ENCODE data around the gene PPM1J.

The PPM1J gene

DNA sequence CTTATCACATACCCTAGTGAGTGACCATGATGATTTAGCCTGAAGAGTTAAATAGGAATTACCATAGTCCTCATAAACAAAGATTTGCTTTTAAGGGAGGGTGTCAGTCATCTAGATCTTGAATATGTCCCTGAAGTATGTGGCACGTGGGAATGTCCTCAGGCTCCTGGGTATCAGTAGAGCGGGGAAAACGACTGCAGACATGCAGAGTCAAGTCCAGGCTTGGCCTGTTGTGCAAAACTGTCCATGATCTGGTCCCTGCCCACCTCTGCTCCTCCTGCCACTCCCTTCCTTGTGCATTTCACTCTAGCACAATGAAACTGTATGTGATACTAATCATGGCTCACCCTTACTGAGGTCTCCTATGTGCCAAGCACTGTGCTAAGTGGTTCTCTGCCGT is 27.8 kb downstream of the PPM1J start:
- no peak for DNase-seq (ENCODE audit: low spot score)

DNA sequence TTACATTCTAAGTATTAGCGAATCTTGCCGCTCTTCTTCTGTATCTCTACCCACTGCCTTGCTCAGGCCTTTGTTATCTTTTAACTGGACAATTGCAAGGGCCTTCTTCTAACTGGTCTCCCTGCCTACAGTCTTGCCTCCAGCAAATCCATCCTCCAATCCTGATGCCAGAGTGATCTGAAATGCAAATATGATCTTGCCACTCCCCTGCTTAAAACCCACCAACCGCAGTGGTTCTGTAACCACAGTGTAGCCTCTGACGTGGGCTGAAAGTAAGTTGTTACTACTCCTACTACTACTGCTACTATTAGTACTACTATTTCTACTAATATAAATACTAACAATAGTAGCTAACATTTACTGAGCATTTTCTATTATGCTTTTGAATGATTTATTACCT is 28.3 kb downstream of the PPM1J start:
- no peak for DNase-seq (ENCODE audit: low spot score)

DNA sequence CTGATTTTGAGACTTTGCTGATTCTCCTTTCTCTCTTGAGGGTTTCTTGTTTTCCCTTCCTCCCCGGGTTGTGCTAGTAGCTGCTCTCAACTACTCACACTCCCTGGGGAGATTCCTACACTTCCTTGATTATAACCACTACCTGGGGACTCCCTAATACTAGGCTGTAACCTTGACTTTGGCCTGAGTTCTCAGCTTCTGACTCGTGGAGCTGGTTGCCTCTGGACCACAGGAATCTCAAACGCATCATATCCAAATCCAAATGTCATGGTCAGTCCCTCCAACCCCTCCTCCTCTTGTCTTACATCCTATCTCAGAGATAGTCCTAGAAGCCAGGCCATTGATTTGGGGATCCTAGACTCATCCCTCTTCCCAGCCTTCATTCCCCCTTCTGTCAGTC is 28.7 kb downstream of the PPM1J start:
- DNase-seq (ENCODE audit: low spot score) = no peak

DNA sequence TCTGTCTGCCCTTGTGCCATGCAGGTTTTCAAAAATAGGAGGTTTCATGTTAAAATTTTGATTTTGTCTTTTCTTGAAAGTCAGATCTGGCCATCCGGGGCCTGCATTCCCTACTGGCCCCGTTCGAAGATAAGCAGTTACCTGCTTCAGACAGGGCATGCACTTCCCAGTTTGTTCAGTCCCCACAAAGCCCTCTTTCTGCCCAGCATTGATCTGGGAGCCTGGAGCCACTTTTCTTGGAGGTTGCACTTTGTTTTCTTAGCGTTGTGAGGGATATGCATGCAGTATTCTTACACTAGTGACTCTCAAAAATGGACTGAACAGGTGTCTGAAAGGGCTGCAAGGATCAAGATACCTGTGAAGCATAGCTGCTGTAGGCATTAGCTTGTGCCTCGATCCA is 29.2 kb downstream of the PPM1J start:
- DNase-seq (ENCODE audit: low spot score) = no peak

DNA sequence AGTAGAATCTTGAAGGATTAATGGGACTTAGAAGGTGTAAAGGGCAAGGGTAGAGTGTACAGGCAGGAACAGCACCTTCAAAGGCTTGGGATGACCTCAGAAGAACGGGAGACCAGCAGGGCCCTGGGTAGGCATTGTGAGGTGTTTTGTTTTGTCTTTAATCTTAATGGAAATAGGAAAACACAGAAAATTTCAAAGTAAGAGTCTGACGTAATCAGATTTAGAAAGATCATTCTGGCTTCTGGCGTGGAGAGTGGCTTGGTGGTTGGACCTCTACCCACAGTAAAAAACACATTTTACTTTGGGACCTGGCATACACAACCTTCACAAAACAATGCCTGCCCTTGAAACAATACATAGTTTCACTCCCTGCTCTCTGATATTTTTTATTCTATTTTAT is 36.5 kb downstream of the PPM1J start:
- no peak for DNase-seq (ENCODE audit: low spot score)

DNA sequence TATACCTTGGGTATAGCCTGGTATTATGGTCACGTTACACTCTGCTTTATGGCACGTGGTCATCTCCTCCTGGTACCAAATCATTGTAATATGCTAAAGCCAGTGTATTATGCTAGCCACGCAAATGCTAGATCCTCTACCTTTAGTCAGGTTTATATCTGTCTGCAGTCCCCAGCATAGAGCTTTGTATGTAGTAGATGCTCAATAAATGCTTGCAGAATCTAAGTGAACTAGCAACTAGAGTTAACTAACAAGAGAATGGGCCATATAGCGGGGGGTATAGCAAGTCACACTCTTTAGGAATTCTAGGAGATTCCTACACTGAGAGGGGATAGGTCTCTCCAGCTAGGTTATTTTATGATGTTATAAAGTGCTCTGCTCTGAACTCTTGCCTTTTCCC is 37.6 kb downstream of the PPM1J start:
- no peak for DNase-seq (ENCODE audit: low spot score)

DNA sequence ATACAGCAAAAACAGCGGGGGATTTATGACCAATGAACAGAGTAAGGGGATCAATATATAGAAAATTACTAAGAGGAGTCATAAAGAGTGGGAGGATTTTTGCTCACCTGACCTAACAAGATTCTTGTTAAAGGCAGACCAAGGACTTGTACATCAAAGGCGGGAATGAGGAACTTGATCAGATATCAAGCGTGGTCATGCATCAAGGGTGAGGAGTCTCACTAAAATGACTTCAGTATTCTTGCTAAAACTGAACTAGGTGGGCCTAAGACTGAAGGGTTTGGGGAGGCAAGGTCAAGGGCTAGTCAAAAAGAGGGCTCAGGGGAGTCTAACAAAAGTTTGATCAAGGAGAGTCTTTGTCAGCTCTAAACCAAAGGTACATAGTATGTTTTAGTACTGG is 38.6 kb downstream of the PPM1J start:
- no peak for DNase-seq (ENCODE audit: low spot score)

DNA sequence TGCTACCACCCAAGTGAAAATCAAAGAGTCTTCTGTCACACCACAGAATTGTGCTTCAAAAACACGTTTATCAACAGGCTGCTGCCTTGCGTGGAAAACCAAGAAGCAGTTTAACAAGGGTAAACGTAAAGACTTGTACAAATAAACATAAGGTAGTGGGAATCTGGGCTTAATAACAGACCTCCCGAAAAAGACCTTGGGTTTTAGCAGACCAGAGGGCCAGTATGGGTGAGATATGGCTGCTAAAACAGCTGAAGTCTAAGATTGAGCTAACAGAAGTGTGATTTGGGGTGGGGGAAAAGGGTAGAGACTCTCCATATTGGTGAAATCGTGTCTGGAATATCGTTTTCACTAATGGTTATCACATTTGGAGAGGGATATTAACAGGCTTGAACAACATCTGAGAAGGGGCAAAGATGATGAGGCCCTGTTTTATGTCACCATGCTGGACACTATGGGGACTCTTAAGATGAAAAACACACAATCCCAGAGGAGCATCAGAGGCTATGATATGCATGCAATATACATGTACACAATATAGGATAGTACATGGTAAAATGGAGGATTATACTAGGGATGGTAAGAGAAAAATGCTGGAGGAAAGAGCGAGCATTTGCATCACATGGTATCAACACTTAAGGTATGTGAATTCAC is 39.3 kb downstream of the PPM1J start:
- no peak for DNase-seq (ENCODE audit: low spot score)

DNA sequence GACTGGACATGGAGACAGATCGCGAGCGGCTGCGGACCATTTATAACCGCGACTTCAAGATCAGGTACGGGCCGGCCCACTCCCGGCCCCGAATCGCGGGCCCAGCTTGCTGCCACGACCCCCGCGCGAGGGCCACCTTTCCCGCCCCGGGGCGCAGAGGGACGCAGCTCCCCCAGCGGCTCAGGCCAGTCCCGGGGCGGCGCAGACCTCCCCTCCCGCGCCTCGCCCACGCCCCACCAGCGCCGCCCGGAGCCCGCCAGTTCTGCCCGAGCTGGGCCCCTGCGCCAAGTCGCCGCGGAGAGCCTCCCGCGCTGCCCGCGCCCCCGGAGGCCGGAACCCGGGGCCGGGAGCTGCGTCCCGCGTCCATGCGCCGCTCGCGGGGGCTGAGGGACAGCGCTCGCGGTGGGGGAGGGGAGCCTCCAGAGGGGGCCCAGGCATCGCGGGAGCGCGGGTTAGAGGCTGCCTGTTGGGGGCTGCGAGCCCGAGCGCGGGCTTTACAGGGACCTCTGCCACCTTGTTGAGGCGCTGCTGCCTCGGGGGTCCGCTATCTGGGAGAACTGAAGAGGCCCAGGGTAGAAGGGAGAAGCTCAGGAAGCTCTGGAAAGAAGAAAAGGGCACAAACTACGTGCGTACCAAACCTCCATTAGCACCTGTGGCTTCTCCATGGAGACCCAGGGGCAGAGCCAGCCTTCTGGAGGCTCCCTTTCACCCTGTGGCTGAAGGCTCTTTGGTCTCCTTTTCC is 40.0 kb downstream of the PPM1J start:
- peak; percentile 45 for DNase-seq (ENCODE audit: low spot score)

DNA sequence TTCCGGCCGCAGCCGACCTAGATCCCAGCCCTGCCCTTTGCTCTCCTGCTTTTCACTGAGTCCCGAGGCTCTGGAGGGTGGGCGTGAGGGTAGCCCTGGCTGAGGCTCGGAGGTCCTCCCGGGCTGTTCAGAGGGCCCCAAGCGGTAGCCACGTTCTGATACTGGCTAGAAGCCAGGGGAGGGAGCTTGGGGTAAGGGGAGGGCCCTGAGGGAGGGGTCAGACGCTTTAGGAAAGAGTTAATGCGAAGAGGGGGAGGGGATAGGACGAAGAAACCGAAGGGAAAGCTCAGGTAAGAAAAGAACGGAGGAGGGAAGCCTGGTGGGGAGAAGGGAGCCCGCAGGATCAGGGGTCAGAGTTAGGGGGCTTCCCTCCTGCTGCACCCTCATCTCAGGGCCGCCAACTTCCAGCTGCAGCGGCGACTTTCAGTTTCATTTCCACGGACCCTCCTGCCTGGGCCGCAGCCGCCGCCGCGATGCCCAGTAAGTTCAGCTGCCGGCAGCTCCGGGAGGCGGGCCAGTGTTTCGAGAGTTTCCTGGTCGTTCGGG is 40.6 kb downstream of the PPM1J start, which contains the start of gene MOV10:
MOV10 (plus strand) TSS at position 220 of the 546 bp plus-strand sequence; CDS start at position 474, 254 bp downstream.
- peak; percentile 69 for DNase-seq (ENCODE audit: low spot score)

DNA sequence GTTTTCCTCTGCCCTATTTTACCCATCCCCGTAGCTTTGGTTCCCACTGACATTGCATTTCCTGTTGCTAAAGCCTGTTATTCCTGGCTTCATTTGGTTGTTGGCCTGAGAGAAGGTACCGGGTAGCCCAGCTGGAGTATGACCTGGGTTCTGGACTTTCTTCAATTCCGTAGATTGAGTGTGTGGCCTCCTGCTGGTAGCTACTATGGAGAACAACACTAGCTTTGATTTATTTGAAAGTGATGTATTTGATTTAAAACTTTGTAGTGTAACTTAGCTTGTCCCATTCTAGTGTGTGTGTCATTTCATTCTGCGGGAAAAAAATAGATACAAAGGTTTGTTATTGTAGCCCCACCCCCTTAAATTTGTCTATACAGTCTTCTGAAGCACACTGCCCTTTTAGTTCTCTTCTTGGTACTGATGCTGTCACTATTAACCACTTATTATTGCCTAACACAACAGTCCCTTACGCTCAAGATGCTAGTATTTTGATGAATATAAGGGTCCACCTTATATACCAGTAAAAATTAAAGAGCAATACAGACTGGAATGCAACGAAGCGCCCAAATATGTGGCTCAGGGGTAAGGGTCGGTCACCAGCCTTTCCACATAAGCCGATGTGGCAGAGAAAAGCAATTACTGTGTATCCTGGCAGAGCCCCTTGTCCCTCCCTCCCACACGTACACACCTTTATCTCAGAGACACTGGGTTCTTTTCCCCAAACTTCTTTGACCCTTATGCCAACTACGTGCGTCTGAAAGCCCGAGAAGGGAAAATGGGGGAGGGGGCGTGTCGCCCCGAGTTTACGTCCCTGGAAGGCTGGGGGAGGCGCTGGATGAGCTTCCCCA is 41.3 kb downstream of the PPM1J start:
- no peak for DNase-seq (ENCODE audit: low spot score)

DNA sequence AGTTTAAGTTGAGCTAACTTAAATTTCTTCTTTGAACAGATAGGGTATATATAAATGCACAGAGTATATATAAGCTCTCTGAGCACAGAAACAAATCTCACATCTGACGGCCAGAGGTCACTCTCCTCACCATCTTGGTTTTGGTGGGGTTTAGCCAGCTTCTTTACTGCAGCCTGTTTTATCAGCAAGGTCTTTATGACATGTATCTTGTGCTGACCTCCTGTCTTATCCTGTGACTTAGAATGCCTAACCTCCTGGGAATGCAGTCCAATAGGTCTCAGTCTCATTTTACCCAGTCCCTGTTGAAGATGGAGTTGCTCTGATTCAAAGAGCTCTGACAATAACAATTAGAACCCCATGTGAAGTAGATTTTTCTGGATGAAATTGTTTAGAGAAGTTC is 42.3 kb downstream of the PPM1J start:
- DNase-seq (ENCODE audit: low spot score) = no peak

DNA sequence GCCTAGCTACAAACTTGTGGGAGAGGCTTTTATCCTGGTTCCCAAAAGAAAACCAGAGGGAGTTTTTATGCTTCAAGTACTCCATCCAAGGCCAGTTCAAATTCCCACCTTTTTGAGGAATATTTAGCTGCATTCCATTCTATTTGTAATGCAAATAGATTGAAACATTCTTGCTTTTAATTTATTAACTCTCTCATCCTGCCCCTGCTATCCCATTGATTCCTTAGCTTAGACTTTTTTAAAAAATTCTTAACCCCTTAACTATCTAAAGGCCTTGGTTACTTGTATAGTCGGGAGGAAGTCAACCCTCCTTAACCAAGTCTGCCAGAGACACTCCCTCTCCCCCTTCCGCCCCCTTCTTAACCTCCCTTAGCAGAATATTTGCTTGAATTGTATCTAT is 43.1 kb downstream of the PPM1J start:
- no peak for DNase-seq (ENCODE audit: low spot score)

DNA sequence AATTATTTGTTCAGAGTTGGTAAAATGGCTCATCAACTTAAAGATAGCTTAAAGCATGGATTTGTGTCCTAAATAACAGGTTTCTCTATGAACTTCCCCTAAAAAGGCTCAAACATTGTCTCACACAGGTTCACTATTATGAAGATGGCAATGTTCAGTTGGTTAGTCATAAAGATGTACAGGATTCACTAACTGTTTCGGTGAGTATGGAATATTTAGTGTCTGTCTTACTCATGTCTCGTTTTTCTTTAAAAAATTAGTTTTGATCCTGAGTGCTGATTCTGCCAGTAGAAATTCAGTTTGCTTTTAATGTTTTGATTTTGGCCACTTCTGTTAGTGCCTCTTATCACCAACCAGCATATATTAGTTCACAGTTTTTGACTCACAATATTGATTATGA is 48.2 kb downstream of the PPM1J start:
- no peak for DNase-seq (ENCODE audit: low spot score)

DNA sequence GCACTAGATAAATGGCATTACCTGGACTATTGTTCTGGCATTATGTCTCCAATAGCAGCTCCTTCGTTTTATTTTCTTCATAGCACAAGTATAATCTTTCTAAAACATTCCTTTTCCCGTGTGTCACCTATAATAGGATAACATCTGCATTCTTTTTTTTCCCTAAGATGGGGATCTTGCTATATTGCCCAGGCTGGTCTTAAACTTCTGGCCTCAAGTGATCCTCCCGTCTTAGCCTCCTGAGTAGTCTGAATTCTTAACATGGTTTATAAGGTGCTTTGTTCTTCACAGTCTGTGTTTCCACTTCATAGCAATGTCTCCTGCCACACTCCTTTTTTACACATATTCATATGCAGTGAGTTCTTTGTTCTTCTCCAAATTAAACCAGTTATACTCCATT is 49.3 kb downstream of the PPM1J start:
- no peak for DNase-seq (ENCODE audit: low spot score)

Measured in HuH-7 (cell line).